Transverse colon (tissue), 4 donors: Measurements from ENCODE around the gene TNFRSF14. TPM values are rescaled to one million over a fixed set of nuclear protein-coding genes. Genes with fewer than 3 reads are reported as not detected.
A peak's percentile ranks its signal among the peaks of the same experiment; 100 is the strongest.

ENCODE experiments used
- DNase-seq: peaks from one replicate; pipeline ENCODE4 v3.0.0-alpha.2; 2019
- H3K27ac ChIP-seq, 4 donors: fragments of 200-600 bp; sonication (generic); 2 replicates each; pipeline ENCODE4 v1.5.1; 2016 to 2018; ENCODE audit warnings: inconsistent platforms in 4 of 4
- H3K27me3 ChIP-seq: fragments of 200-600 bp; sonication (generic); 2 replicates; pipeline ENCODE4 v1.5.1; 2017; ENCODE audit warnings: inconsistent platforms
- H3K36me3 ChIP-seq, 4 donors: fragments of 200-600 bp; sonication (generic); 2 replicates each; pipeline ENCODE4 v1.5.1; 2017 to 2019; ENCODE audit warnings: inconsistent platforms in 4 of 4
- H3K4me1 ChIP-seq, 4 donors: fragments of 200-600 bp; sonication (generic); 2 replicates each; pipeline ENCODE4 v1.5.1; 2017 to 2020; ENCODE audit warnings: inconsistent platforms in 4 of 4
- H3K4me3 ChIP-seq, 4 donors: fragments of 200-600 bp; sonication (generic); 1 replicate in 1 of 4; 2 replicates in 3 of 4; pipeline versions ENCODE4 v1.5.1 to v1.6.1; 2017 to 2019; ENCODE audit warnings: inconsistent platforms in 4 of 4
- H3K9me3 ChIP-seq, 2 donors: fragments of 200-600 bp; sonication (generic); 2 replicates each; pipeline ENCODE4 v1.5.1; 2017 to 2019; ENCODE audit warnings: inconsistent platforms in 2 of 2
- EP300 ChIP-seq: sonication (generic); formaldehyde crosslinking; IDR thresholded peaks from one replicate; pipeline ENCODE4 v1.6.1; 2017; ENCODE audit warnings: antibody characterized with exemption, low read depth
- POLR2A ChIP-seq: fragments of 450-650 bp; IDR thresholded peaks from one replicate; pipeline ENCODE4 v1.6.1; 2016; ENCODE audit warnings: antibody characterized with exemption, mild to moderate bottlenecking, moderate library complexity
- POLR2AphosphoS5 ChIP-seq, 3 donors: sonication (generic); formaldehyde crosslinking; IDR thresholded peaks; one replicate each; pipeline ENCODE4 v1.6.1; 2016; ENCODE audit warnings: antibody characterized with exemption in 3 of 3
- WGBS, 2 donors: methylation state at CpG; one replicate each; pipeline ENCODE4 v1.1.5; 2018; ENCODE audit warnings: low coverage in 1 of 2; 5-methylcytosine and 5-hydroxymethylcytosine counted together
- in situ Hi-C, 4 donors: fragments of 200-750 bp; cut with MboI; loops; one replicate each; pipeline versions ENCODE4 v1.15.0 to v1.15.1; 2017; ENCODE audit warnings: low sequenced_read_pairs in 3 of 4, low pct_ligation_motif_present in 1 of 4, low pct_unique_long_range_greater_than_20kb in 1 of 4
- intact Hi-C: fragments of 100-400 bp; cut with DNase I; formaldehyde crosslinking; loops from one replicate; pipeline ENCODE4 v1.15.1; 2023; ENCODE audit warnings: low total_unique reads
- total RNA-seq, 4 donors: library from RNA; depleted of rRNA; stranded (reverse); fragments of >200 nt; gene quantifications; one replicate each; pipeline ENCODE4 v1.1.0, GENCODE V29; 2016
- TF ChIP-seq, protein P1 (sequence below), 5 experiments: fragments of 200-600 bp in 3 of 5; fragments of 450-650 bp in 2 of 5; sonication (generic) in 3 of 5; IDR thresholded peaks; 1 replicate in 2 of 5; 2 replicates in 3 of 5; pipeline ENCODE4 v1.5.1; 2016 to 2017; ENCODE audit warnings: antibody characterized with exemption in 5 of 5, inconsistent platforms in 3 of 5, mild to moderate bottlenecking in 2 of 5, moderate library complexity in 1 of 5

TNFRSF14 gene
- total RNA-seq, 4 donors from 2014 or later, result 178 to 758 (median 278) TPM

GRCh38 chr1:2609319-2610035 lies 53.3 kb downstream of the TNFRSF14 start:
- 86 to 100% methylated on average over 1 to 34 of the region's 34 CpGs for WGBS, 2 donors
- Histone ChIP-seq H3K9me3 (peaks cover 2 to 3% of the 10 kb centered on the region in 2 donors), H3K4me1 (peaks cover 0 to 8% (median 2%) of the 10 kb centered on the region in 4 donors), H3K4me3 (no peak overlapping the region), H3K36me3 (no peaks in the 10 kb centered on the region), H3K27ac (no peak overlapping the region), H3K27me3 (peaks cover 5% of the 10 kb centered on the region)
- TF ChIP-seq, protein P1, sequence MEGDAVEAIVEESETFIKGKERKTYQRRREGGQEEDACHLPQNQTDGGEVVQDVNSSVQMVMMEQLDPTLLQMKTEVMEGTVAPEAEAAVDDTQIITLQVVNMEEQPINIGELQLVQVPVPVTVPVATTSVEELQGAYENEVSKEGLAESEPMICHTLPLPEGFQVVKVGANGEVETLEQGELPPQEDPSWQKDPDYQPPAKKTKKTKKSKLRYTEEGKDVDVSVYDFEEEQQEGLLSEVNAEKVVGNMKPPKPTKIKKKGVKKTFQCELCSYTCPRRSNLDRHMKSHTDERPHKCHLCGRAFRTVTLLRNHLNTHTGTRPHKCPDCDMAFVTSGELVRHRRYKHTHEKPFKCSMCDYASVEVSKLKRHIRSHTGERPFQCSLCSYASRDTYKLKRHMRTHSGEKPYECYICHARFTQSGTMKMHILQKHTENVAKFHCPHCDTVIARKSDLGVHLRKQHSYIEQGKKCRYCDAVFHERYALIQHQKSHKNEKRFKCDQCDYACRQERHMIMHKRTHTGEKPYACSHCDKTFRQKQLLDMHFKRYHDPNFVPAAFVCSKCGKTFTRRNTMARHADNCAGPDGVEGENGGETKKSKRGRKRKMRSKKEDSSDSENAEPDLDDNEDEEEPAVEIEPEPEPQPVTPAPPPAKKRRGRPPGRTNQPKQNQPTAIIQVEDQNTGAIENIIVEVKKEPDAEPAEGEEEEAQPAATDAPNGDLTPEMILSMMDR (IDR thresholded peaks at IDR 0.05), result no peak
- TF ChIP-seq POLR2A (no peak), POLR2AphosphoS5 (IDR thresholded peaks at IDR 0.05) (no peak), EP300 (no peak)
- intact Hi-C loops (no loop called here), in situ Hi-C loops (no loop called here)
- no peak for DNase-seq

DNA sequence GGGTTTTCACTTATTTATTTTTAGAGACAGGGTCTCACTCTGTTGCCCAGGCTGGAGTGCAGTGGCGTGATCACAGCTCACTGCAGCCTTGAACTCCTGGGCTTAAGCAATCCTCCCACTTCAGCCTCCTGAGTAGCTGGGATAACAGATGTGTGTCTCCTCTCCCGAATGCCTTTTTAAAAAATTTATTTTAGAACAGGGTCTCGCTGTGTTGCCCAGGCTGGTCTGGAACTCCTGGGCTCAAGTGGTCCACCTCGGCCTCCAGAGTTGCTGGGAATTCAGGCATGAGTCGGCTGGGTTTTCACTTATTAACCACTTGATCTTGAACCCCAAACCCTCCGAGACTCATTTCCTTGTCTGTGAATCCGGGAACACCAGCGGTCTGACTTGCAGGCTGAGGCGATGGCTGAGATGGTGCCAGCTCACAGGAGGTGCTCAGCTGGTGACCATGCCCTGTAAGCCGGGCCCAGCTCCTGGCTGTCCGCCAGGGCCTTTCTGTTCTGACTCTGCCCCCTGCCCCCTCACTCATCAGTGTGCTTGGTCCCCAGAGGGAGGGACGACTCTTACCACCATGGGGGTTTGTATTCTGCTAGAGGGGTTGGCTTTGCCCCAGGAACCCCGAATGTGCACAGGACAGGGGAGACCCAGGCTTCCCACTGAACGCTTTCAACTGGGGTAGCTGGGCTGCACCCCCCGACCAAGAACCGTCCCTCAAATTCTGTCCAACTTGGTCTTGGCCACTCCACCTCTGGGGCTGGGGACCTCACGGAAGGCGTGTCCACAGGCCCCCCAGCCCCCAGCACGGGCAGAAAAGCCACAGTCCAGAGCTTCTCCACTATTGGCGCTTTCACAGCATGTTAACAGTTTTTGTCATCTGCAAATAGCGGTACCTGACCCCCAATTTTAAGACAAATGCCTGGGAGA lies 54.1 kb downstream of the TNFRSF14 start:
- no peak overlapping the region for H3K4me3 ChIP-seq
- in situ Hi-C loops (no loop called here), intact Hi-C loops (no loop called here)
- no peaks in the 10 kb centered on the region for H3K36me3 ChIP-seq
- WGBS, 2 donors, result 70% methylated on average over 21 of the region's 21 CpGs; no CpG with 5 or more reads in 1 of the 2 donors
- TF ChIP-seq POLR2A (no peak), EP300 (no peak), POLR2AphosphoS5 (IDR thresholded peaks at IDR 0.05) (no peak)
- TF ChIP-seq, protein P1 (IDR thresholded peaks at IDR 0.05), result no peak
- H3K9me3 ChIP-seq, result peaks cover 3 to 4% of the 10 kb centered on the region in 2 donors
- H3K27me3 ChIP-seq, result peaks cover 5% of the 10 kb centered on the region
- H3K4me1 ChIP-seq, result peaks cover 0 to 8% (median 2%) of the 10 kb centered on the region in 4 donors
- DNase-seq, result no peak
- no peak overlapping the region for H3K27ac ChIP-seq

GRCh38 chr1:2611031-2611501 lies 54.9 kb downstream of the TNFRSF14 start:
- DNase-seq, result peak; percentile 77
- 21% methylated on average over 17 of the region's 24 CpGs; no CpG with 5 or more reads in 1 of the 2 donors for WGBS, 2 donors
- TF ChIP-seq EP300 (no peak), POLR2A (no peak), POLR2AphosphoS5 (IDR thresholded peaks at IDR 0.05) (no peak)
- TF ChIP-seq, protein P1 (IDR thresholded peaks at IDR 0.05), result no peak
- Histone ChIP-seq H3K4me3 (peak overlapping the region in 2 of 4 donors; percentile 12 to 16), H3K27ac (no peak overlapping the region), H3K36me3 (no peaks in the 10 kb centered on the region), H3K9me3 (peaks cover 3 to 4% of the 10 kb centered on the region in 2 donors), H3K4me1 (peaks cover 0 to 8% (median 2%) of the 10 kb centered on the region in 4 donors), H3K27me3 (no peaks in the 10 kb centered on the region)
- intact Hi-C loops, result no loop called here
- in situ Hi-C loops, result no loop called here
